Brain microvascular endothelial cell (primary cell): ENCODE results near the gene AGO4.
A peak's percentile ranks its signal among the peaks of the same experiment; 100 is the strongest.

ENCODE experiments used
- DNase-seq: peaks from one replicate; pipeline ENCODE4 v3.0.0-alpha.2; 2020
- H3K27ac ChIP-seq: fragments of 250-450 bp; sonication (Bioruptor Pico); 2 replicates; pipeline ENCODE4 v1.5.1; 2020; ENCODE audit warnings: mild to moderate bottlenecking, moderate library complexity
- H3K27me3 ChIP-seq: fragments of 250-450 bp; sonication (Bioruptor Pico); replicated peaks from 2 replicates; pipeline ENCODE4 v1.5.1; 2020; ENCODE audit warnings: mild to moderate bottlenecking
- H3K36me3 ChIP-seq: fragments of 250-450 bp; sonication (Bioruptor Pico); replicated peaks from 2 replicates; pipeline ENCODE4 v1.5.1; 2020; ENCODE audit warnings: mild to moderate bottlenecking
- H3K4me3 ChIP-seq: 2 replicates; pipeline ENCODE4 v1.5.1; 2011; ENCODE audit warnings: low read depth, mild to moderate bottlenecking, control low read depth, low read length, moderate library complexity
- CTCF ChIP-seq: IDR thresholded peaks from 2 replicates; pipeline ENCODE4 v1.5.1; 2011; ENCODE audit warnings: low read depth, mild to moderate bottlenecking, moderate library complexity, low read length, control low read depth, inconsistent platforms; ENCODE audit errors: missing control alignments
- in situ Hi-C: cut with HindIII; loops from 2 replicates; pipeline ENCODE4 v1.10.0; 2017; ENCODE audit warnings: low sequenced_read_pairs, low pct_ligation_motif_present

Gene AGO4

DNA sequence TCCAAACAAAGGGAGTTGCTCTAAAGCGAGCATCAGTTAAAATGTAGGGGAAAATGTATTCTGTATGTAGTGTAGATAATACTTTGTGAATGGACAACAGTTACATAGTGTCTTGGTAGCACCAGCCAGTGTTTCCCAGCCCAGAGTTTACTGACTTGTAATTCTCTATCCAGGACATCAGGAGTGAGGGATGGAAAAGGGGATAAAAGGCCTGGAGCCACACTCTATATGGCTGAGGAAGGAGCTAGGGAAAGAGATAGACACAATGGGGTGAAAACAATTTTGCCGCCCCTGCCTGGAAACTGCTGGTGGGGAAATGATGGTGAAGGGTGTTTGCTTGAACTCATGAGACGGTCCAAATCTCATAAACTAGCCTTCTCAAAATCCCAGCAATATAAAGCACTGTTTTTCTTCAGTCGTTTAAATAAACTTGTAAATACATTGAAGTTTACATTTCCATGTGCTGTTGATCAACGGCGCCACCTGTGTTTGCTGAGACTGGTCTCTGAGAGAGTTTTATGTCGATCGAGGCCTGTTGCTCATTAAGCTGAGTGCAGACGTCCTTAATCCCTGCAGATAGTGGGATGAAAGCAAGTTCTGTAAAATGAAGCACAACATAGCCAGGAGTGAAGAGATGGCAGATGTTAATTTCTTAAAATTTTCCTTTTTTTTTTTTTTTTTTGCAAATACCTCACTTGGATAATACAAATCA is 47.3 kb downstream of the AGO4 start:
- TF ChIP-seq CTCF, result no peak
- in situ Hi-C loops, result no loop called here
- H3K27me3 ChIP-seq, result no peaks in the 10 kb centered on the region

DNA sequence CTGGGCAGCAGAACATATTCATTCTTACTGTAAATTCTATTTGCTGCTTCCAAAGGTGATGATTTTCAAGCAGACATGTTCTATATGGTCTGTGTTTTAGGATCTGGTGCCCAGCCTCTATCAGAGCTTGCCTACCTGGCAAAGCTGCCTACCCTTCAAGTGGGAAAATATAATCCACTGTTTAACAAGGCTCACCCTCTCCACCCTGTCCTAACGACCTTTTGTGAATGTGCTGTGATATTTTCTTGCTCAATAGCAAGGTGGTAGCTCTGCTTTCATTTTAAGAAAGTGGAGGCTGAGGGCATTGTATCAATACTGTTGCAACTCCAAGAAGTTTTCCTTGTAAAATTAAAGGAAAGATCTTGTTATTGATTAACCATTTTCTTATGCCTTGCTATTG is 49.1 kb downstream of the AGO4 start:
- Histone ChIP-seq H3K27ac (no peak overlapping the region), H3K4me3 (no peak overlapping the region), H3K27me3 (no peaks in the 10 kb centered on the region), H3K36me3 (peaks cover 16% of the 10 kb centered on the region)
- no peak for DNase-seq
- no peak for TF ChIP-seq CTCF
- in situ Hi-C loops, result no loop called here

More for the DNA sequence above, 47.3 kb downstream of the AGO4 start:
- no peak overlapping the region for H3K27ac ChIP-seq
- DNase-seq, result no peak
- H3K4me3 ChIP-seq, result no peak overlapping the region
- peaks cover 21% of the 10 kb centered on the region for H3K36me3 ChIP-seq

DNA sequence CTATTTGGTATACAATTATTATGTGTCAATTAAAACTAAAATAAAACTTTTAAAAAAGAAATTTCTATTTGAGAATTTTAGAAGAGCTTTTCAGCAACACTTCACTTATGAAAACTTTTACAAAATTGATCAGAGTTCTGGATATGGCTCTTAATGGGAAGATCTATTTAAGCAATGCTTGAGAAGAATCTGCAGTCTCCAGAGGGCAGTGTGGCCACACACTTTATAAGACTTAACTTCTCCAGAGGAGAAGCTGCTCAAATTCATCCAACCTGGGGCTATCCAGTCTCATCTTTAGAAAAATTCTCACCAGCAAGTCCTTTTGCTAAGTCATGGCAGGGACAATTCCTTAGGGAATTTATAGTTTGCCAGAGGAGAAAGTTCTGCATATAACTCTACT is 50.0 kb downstream of the AGO4 start:
- Histone ChIP-seq H3K4me3 (no peak overlapping the region), H3K27me3 (no peaks in the 10 kb centered on the region), H3K27ac (no peak overlapping the region), H3K36me3 (peaks cover 16% of the 10 kb centered on the region)
- DNase-seq, result peak; percentile 13
- in situ Hi-C loops, result no loop called here
- peak; percentile 36 for TF ChIP-seq CTCF

DNA sequence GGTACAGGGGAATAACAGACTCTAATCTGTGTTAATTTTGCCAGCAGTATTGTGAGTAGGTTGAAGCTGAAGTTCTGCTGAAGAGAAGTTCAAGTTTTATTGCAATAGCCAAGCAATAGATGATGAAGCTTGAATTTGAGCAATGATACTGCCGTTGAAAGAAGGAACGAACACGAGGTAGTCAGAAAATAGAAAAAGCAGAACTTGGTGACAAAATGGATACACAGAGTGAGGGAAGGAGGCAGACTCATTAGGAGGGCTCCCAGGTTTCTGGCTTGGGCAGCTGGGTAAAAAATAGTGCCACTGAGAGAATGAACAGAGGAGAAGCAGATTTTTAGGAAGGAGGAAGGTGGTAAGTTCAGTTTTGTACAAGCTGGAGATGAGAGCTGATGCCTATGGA is 52.9 kb downstream of the AGO4 start:
- peaks cover 5% of the 10 kb centered on the region for H3K36me3 ChIP-seq
- no peak for DNase-seq
- no peaks in the 10 kb centered on the region for H3K27me3 ChIP-seq
- no peak overlapping the region for H3K4me3 ChIP-seq
- H3K27ac ChIP-seq, result no peak overlapping the region
- in situ Hi-C loops, result no loop called here
- TF ChIP-seq CTCF, result no peak

- Histone ChIP-seq H3K4me3 (no peak overlapping the region), H3K27ac (no peak overlapping the region), H3K36me3 (no peaks in the 10 kb centered on the region), H3K27me3 (no peaks in the 10 kb centered on the region)
- no peak for DNase-seq
- in situ Hi-C loops, result no loop called here
- TF ChIP-seq CTCF, result no peak
Measured at GRCh38 chr1:35863136-35863535, 55.3 kb downstream of the AGO4 start.
